ENCODE measurements around the gene SLC22A17.

DNA sequence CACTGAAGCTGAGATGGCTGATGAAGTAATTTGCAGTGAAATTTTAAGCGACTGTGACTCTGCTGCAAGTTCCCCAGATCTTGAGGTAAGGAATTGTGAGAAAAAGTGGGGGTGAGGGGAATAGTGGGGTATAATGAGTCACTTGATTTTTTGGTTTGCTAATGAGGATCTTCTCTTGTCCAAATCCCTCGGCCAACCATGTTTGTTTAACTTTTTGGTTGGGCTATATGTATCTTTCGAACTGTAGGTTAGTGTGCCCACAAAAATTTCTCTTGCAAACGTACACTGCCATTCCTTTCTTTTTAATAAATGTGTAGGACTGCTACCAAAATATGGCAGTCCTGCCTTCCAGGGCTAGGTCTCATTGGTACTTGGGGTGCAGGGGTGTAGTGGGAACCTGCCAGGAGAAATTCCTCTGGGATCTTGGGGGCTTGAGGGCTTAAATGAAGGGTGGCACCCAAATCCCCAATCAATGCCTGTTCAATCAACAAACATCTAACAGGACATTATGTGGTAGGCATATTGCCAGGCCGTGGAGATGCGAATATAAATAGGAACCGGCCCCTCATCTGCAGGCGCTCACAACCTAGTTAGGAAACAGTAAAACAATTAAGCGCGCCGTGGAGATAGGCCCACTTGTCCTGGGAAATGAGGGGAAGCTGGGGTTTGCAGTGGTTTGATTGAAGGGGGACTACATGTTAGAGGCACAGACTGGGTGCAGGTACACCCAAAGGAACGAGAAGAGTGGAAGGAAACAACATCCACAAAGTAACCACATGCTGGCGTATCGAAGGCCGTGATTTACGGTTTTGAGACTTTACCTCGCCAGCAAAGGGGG is 32.7 kb downstream of the SLC22A17 start:
- TF ChIP-seq, protein P1, sequence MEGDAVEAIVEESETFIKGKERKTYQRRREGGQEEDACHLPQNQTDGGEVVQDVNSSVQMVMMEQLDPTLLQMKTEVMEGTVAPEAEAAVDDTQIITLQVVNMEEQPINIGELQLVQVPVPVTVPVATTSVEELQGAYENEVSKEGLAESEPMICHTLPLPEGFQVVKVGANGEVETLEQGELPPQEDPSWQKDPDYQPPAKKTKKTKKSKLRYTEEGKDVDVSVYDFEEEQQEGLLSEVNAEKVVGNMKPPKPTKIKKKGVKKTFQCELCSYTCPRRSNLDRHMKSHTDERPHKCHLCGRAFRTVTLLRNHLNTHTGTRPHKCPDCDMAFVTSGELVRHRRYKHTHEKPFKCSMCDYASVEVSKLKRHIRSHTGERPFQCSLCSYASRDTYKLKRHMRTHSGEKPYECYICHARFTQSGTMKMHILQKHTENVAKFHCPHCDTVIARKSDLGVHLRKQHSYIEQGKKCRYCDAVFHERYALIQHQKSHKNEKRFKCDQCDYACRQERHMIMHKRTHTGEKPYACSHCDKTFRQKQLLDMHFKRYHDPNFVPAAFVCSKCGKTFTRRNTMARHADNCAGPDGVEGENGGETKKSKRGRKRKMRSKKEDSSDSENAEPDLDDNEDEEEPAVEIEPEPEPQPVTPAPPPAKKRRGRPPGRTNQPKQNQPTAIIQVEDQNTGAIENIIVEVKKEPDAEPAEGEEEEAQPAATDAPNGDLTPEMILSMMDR (IDR thresholded peaks at IDR 0.05 in 2 of 3, conservative IDR thresholded peaks at IDR 0.05 in 1 of 3; ENCODE audit: control insufficient read depth in 2 of 3, extremely low read depth in 1 of 3, insufficient read depth in 1 of 3, low read depth in 3 of 3, low read length in 3 of 3): no peak
- no peak for TF ChIP-seq CHD1 (IDR thresholded peaks at IDR 0.05; ENCODE audit: low read depth, low read length)
- TF ChIP-seq POLR2A (IDR thresholded peaks at IDR 0.05; ENCODE audit: low read depth, low read length): no peak
- TF ChIP-seq CEBPB (IDR thresholded peaks at IDR 0.05; ENCODE audit: borderline replicate concordance in 1 of 2, low read depth in 2 of 2, low read length in 2 of 2): no peak
- TF ChIP-seq ZNF274 (IDR thresholded peaks at IDR 0.05; ENCODE audit: insufficient read depth, insufficient read length): no peak
